Parietal lobe (tissue), 1 donor: ENCODE data around the gene NR2C2. TPM values are rescaled to one million over a fixed set of nuclear protein-coding genes. Genes with fewer than 3 reads are reported as not detected.

Experiments
- total RNA-seq: library from RNA; depleted of rRNA; stranded (reverse); fragments of >200 nt; gene quantifications from one replicate; pipeline ENCODE4 v1.2.3, GENCODE V29; 2014

Gene NR2C2
- total RNA-seq = 134 TPM

DNA sequence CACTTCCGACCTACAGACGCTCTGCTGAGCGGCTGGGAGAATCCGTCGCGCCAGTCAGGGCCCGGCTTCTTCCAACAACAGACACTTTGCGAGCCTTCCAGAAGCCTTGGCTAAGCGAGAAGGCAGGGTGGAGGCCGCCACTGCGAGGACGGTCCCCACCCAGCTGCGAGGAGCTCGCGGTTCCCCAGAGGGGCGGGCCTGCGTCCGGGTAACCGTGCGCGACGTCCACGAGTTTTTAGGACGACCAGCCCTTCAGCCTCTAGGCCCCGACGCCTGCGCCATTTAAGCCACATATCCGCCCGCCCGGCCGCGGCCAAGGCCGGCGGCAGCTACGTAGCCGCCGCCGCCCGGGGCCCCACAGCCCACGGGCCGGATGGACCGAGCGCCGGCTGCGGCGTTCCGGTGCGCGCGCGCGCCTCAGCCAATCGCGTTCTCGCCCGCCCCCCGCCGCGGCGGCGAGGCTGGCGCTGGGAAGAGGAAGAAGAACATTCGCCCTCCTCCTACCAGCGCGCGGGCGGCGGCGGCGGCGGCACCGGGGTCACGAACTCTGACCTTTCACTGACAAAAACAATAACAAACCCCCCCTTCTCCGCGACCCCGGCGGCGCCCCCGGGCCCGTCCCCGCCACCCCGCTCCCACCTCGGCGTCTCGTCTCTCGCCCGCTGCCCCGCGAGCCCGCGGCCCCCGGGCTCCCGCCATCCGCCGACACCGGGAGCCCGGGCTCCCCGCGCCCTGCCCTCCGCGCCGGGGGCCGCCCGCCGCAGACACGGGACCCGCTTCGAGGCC, at the start of gene NR2C2:
Gene NR2C2, plus strand, starts transcription at position 484 of the 786 bp plus-strand sequence. CDS start 56,332 bp downstream, outside the sequence.

DNA sequence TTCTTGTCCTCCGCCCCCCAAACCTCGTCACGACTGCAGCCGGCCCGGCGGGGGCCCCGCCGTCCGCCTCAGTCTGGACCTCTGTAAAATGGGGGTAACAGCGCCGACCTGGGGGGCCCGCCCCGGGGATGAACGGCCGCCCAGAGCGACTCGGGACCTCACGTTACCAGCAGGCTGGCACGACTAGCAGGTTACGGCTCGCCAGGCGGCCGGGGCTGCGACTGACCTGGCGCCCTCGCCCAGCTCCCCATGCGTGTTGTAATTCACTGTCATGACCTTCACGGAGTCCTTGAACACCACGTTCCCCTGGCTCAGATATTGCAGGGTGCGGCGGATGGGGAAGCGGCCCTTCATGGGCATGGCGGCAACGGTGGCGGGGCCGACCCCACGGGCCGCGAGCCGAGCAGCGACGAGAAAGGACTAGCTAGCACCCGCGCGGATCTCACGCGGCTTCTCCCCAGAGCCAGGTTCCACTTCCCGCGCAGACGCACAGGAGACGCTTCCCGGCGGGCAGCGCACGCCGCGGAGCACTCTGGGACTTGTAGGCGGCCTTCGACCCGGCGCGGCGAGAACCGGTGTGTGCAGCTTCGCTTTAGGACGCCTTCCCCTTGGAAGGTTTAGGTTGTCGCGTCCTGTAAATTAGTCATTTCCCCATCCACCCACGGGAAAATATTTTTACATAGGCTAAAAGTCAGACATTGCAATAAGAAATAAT, 117.6 kb downstream of the NR2C2 start, which contains the start of gene MRPS25:
Gene MRPS25, minus strand, starts transcription at position 481 of the 715 bp plus-strand sequence. Its CDS starts 121 bp downstream, at position 360.

Other genes starting within 250 kb of the NR2C2 start
- gene FGD5, start 128.6 kb upstream of the NR2C2 start, total RNA-seq = 3.4 TPM
- gene MRPS25, start 117.7 kb downstream of the NR2C2 start, total RNA-seq = 47.9 TPM
- 62.9 TPM for gene RBSN, start 151.6 kb downstream of the NR2C2 start, total RNA-seq